ENCODE results near the gene ZP1. TPM values are rescaled to one million over a fixed set of nuclear protein-coding genes. Genes with fewer than 3 reads are reported as not detected.

Gene ZP1
- total RNA-seq, 6 donors from 2014 or later, result not detected

GRCh38 chr11:60872124-60872960 is 5.0 kb downstream of the ZP1 start:
- 68 to 90% methylated on average over 2 to 6 of the region's 6 CpGs for WGBS, 2 donors
- ATAC-seq (ENCODE audit: low FRiP score in 2 of 2), result peak in 1 of 2 donors; percentile 71

GRCh38 chr11:60872961-60873524 is 5.7 kb downstream of the ZP1 start:
- H3K27ac ChIP-seq, result no peak overlapping the region

More at GRCh38 chr11:60872124-60872960, 5.0 kb downstream of the ZP1 start:
- TF ChIP-seq POLR2A (IDR thresholded peaks at IDR 0.05) (no peak), CTCF (IDR thresholded peaks at IDR 0.05) (no peak), EP300 (IDR thresholded peaks at IDR 0.05) (no peak), POLR2AphosphoS5 (IDR thresholded peaks at IDR 0.05) (no peak)
- no peaks in the 10 kb centered on the region for H3K27me3 ChIP-seq
- H3K4me3 ChIP-seq, result no peak overlapping the region
- H3K27ac ChIP-seq, result no peak overlapping the region
- no peaks in the 10 kb centered on the region for H3K9me3 ChIP-seq
- H3K36me3 ChIP-seq, result no peaks in the 10 kb centered on the region
- DNase-seq, result peak in 1 of 2 donors; percentile 26
- peaks cover 0 to 22% (median 9%) of the 10 kb centered on the region in 4 donors for H3K4me1 ChIP-seq

GRCh38 chr11:60873533-60873932 is 6.2 kb downstream of the ZP1 start:
- peak in 1 of 2 donors; percentile 18 for DNase-seq
- Histone ChIP-seq H3K27ac (no peak overlapping the region), H3K4me3 (no peak overlapping the region), H3K9me3 (no peaks in the 10 kb centered on the region), H3K4me1 (peaks cover 0 to 22% (median 9%) of the 10 kb centered on the region in 4 donors), H3K36me3 (peaks cover 0 to 2% (median 0%) of the 10 kb centered on the region in 4 donors), H3K27me3 (no peaks in the 10 kb centered on the region)
- TF ChIP-seq POLR2AphosphoS5 (IDR thresholded peaks at IDR 0.05), result no peak
- TF ChIP-seq POLR2A (IDR thresholded peaks at IDR 0.05), result no peak
- no peak for TF ChIP-seq CTCF (IDR thresholded peaks at IDR 0.05)
- TF ChIP-seq EP300 (IDR thresholded peaks at IDR 0.05), result no peak
- 89 to 90% methylated on average over 12 of the region's 12 CpGs for WGBS, 2 donors
- ATAC-seq (ENCODE audit: low FRiP score in 2 of 2), result no peak

More at GRCh38 chr11:60872961-60873524, 5.7 kb downstream of the ZP1 start:
- no peak for DNase-seq
- TF ChIP-seq EP300 (IDR thresholded peaks at IDR 0.05) (no peak), CTCF (IDR thresholded peaks at IDR 0.05) (no peak), POLR2A (IDR thresholded peaks at IDR 0.05) (no peak), POLR2AphosphoS5 (IDR thresholded peaks at IDR 0.05) (no peak)
- H3K4me1 ChIP-seq, result peaks cover 0 to 22% (median 9%) of the 10 kb centered on the region in 4 donors
- WGBS, 2 donors, result 55 to 58% methylated on average over 13 to 16 of the region's 16 CpGs
- no peaks in the 10 kb centered on the region for H3K27me3 ChIP-seq
- peak in 1 of 2 donors; percentile 63 for ATAC-seq (ENCODE audit: low FRiP score in 2 of 2)
- H3K4me3 ChIP-seq, result no peak overlapping the region
- no peaks in the 10 kb centered on the region for H3K9me3 ChIP-seq
- no peaks in the 10 kb centered on the region for H3K36me3 ChIP-seq

- H3K27ac ChIP-seq, result no peak overlapping the region
- ATAC-seq (ENCODE audit: low FRiP score in 2 of 2) (no peak), DNase-seq (peak in 1 of 2 donors; percentile 17)
- TF ChIP-seq CTCF (IDR thresholded peaks at IDR 0.05), result no peak
- no peak for TF ChIP-seq POLR2A (IDR thresholded peaks at IDR 0.05)
- TF ChIP-seq POLR2AphosphoS5 (IDR thresholded peaks at IDR 0.05), result no peak
- no peak for TF ChIP-seq EP300 (IDR thresholded peaks at IDR 0.05)
- H3K36me3 ChIP-seq, result peaks cover 0 to 9% (median under 1%) of the 10 kb centered on the region in 4 donors
- WGBS, 2 donors, result 93 to 95% methylated on average over 11 to 13 of the region's 13 CpGs
- H3K27me3 ChIP-seq, result no peaks in the 10 kb centered on the region
- H3K9me3 ChIP-seq, result no peaks in the 10 kb centered on the region
- peaks cover 0 to 22% (median 9%) of the 10 kb centered on the region in 4 donors for H3K4me1 ChIP-seq
- H3K4me3 ChIP-seq, result no peak overlapping the region
Measured at GRCh38 chr11:60874421-60875365, 7.4 kb downstream of the ZP1 start.

Measured in upper lobe of left lung (tissue), 6 donors.